T-helper 1 cell treated with Interleukin-12 subunit alpha and Interleukin-12 subunit beta and Interleukin-4 antibody, amounts not matched to agents 30 μg/mL and 1 μg/mL, for 36 hours (primary cell): ENCODE measurements around the gene PPM1N.
A peak's percentile ranks its signal among the peaks of the same experiment; 100 is the strongest.
"Not testable (repeated sequence)": the region's sequence is repeated elsewhere in the genome, so short reads cannot be mapped to it uniquely, and the experiment has no call there.

Experiments used
- H3K27ac Mint-ChIP-seq: one replicate; pipeline ENCODE4 v1.8.0; 2021; ENCODE audit warnings: mild to moderate bottlenecking, mixed read lengths
- H3K27me3 Mint-ChIP-seq: one replicate; pipeline ENCODE4 v1.8.0; 2021; ENCODE audit warnings: low read depth, mixed read lengths
- H3K36me3 Mint-ChIP-seq: one replicate; pipeline ENCODE4 v1.8.0; 2021; ENCODE audit warnings: low read depth, mixed read lengths
- H3K4me1 Mint-ChIP-seq: one replicate; pipeline ENCODE4 v1.8.0; 2021; ENCODE audit warnings: low read depth, mixed read lengths
- H3K4me3 Mint-ChIP-seq: one replicate; pipeline ENCODE4 v1.8.0; 2021; ENCODE audit warnings: mild to moderate bottlenecking, moderate library complexity, mixed read lengths
- H3K9me3 Mint-ChIP-seq: one replicate; pipeline ENCODE4 v1.8.0; 2021; ENCODE audit warnings: mixed read lengths

The PPM1N gene

GRCh38 chr19:45506246-45506988, 8.2 kb downstream of the PPM1N start:
- peak overlapping the region; percentile 83 for H3K4me3 Mint-ChIP-seq
- H3K36me3 Mint-ChIP-seq: peaks cover 12% of the 10 kb centered on the region
- H3K27me3 Mint-ChIP-seq: no peaks in the 10 kb centered on the region
- peak overlapping the region; percentile 97 for H3K27ac Mint-ChIP-seq
- no peaks in the 10 kb centered on the region for H3K9me3 Mint-ChIP-seq
- H3K4me1 Mint-ChIP-seq: peaks cover 22% of the 10 kb centered on the region

DNA sequence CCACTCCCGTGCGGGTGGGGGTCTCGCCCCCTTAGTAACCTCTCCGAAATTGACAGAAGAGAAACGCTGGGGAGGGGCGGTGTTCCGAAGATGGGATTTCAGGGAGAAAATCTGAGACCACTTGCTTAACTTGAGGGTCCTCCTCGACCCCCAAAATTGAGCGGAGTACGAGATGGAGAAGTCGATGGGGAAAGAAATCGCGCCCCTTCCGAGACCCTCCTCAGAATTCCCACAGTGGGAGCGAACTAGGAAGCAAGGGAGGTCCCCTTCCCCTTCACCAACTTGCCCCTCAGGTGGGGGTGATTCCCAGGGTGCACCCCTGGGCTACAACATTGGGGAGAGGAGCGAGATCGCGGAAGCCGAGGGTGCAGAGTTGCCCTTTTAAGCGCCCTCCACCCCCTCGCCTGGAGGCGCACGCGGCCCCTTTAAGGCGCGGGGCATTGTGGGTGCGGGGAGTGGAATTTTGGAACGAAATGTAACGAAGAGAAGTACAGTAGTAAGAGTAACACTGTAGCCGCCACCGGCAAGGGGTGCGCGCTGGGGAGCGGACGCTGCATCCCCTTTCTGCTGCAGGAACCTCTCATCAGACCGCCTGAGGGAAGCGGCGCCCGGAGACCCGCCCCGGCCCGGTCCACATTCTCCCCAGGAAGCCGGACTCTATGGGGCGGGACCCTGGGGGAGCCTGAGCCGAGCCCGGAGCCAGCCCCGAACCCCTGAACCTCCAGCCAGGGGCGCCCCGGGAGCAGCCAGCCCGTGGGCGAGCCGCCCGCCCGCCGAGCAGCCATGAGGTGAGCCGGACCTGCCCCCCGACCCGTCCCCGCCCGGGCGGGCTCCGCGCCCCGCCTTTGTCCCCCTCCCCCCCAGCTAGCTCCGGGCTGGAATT, 9.0 kb downstream of the PPM1N start, which contains the start of gene VASP:
TSS of gene VASP (plus strand) at position 491 of the 883 bp plus-strand sequence. CDS start at position 784, 293 bp downstream.
- Mint-ChIP-seq H3K27ac (peak within 1 kb of the TSS; percentile 97), H3K9me3 (no peaks in the 10 kb centered on the region), H3K36me3 (peaks cover 12% of the 10 kb centered on the region), H3K4me3 (peak within 1 kb of the TSS; percentile 92), H3K27me3 (no peaks in the 10 kb centered on the region), H3K4me1 (peaks cover 26% of the 10 kb centered on the region)

DNA sequence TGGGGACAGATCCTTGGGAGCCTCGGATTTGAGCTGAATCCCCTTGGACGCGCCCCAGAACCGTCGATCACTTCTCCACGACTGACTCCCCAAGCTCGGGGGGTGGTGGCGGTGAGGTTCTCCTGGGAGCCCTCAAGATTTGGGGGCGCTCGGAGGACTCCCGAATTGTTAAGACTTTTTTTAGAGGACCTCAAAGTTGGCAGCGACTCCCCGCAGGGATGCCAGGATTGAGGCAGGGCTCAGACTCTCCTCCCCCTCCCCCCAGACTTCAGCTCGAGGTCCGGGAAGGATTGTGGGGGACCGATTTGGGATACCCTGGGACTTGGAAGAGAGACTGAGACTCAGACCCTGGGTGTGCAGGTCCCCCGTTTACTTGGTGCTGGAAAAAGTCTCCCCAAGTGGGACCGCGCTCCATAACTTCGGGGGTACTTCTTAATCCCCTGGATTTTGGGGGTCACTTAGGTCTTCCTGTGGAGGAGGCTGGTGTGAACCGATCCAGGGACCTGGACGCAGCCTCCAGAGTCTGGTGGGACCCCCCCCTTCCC, 9.7 kb downstream of the PPM1N start:
- H3K4me3 Mint-ChIP-seq: peak overlapping the region; percentile 92
- H3K36me3 Mint-ChIP-seq: peaks cover 15% of the 10 kb centered on the region
- H3K9me3 Mint-ChIP-seq: no peaks in the 10 kb centered on the region
- H3K4me1 Mint-ChIP-seq: peaks cover 28% of the 10 kb centered on the region
- H3K27ac Mint-ChIP-seq: peak overlapping the region; percentile 57
- no peaks in the 10 kb centered on the region for H3K27me3 Mint-ChIP-seq

GRCh38 chr19:45508417-45508860, 10.2 kb downstream of the PPM1N start:
- H3K27me3 Mint-ChIP-seq: no peaks in the 10 kb centered on the region
- no peaks in the 10 kb centered on the region for H3K9me3 Mint-ChIP-seq
- H3K36me3 Mint-ChIP-seq: peaks cover 17% of the 10 kb centered on the region
- H3K4me3 Mint-ChIP-seq: peak overlapping the region; percentile 92
- peak overlapping the region; percentile 57 for H3K27ac Mint-ChIP-seq
- H3K4me1 Mint-ChIP-seq: peaks cover 32% of the 10 kb centered on the region

GRCh38 chr19:45508861-45509691, 10.8 kb downstream of the PPM1N start:
- H3K27me3 Mint-ChIP-seq: no peaks in the 10 kb centered on the region
- peak overlapping the region; percentile 87 for H3K27ac Mint-ChIP-seq
- peak overlapping the region; percentile 92 for H3K4me3 Mint-ChIP-seq
- H3K36me3 Mint-ChIP-seq: peaks cover 20% of the 10 kb centered on the region
- H3K4me1 Mint-ChIP-seq: peaks cover 37% of the 10 kb centered on the region
- no peaks in the 10 kb centered on the region for H3K9me3 Mint-ChIP-seq

DNA sequence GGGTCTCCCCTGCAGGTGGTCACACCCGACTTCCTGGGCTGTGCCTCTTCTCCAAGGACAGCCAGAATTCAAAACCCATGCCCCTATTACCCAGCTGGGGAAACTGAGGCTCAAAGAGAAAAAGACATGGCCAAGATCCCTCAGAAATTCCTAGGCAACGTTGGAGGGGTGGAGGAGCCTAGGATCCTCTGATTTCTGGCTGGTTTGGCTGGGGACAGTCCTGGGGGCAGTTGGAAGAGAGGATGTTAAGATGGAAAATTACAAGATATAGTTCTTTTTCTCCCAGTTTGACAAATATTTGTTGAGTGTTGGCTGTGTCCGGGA, 11.4 kb downstream of the PPM1N start:
- Mint-ChIP-seq H3K4me1 (peaks cover 38% of the 10 kb centered on the region), H3K27me3 (no peaks in the 10 kb centered on the region), H3K36me3 (peaks cover 20% of the 10 kb centered on the region), H3K4me3 (peak overlapping the region; percentile 92), H3K9me3 (no peaks in the 10 kb centered on the region), H3K27ac (peak overlapping the region; percentile 87)

- H3K9me3 Mint-ChIP-seq, H3K27me3 Mint-ChIP-seq: not testable (repeated sequence)
- Mint-ChIP-seq H3K4me3 (peak overlapping the region; percentile 92), H3K4me1 (peaks cover 39% of the 10 kb centered on the region), H3K27ac (peak overlapping the region; percentile 62), H3K36me3 (peaks cover 19% of the 10 kb centered on the region)
Measured at GRCh38 chr19:45510352-45510751, 12.1 kb downstream of the PPM1N start.

- Mint-ChIP-seq H3K9me3 (no peaks in the 10 kb centered on the region), H3K4me1 (peaks cover 43% of the 10 kb centered on the region), H3K27ac (peak overlapping the region; percentile 47), H3K36me3 (peaks cover 23% of the 10 kb centered on the region), H3K27me3 (no peaks in the 10 kb centered on the region), H3K4me3 (peak overlapping the region; percentile 51)
Measured at GRCh38 chr19:45511074-45511473, 12.8 kb downstream of the PPM1N start.

DNA sequence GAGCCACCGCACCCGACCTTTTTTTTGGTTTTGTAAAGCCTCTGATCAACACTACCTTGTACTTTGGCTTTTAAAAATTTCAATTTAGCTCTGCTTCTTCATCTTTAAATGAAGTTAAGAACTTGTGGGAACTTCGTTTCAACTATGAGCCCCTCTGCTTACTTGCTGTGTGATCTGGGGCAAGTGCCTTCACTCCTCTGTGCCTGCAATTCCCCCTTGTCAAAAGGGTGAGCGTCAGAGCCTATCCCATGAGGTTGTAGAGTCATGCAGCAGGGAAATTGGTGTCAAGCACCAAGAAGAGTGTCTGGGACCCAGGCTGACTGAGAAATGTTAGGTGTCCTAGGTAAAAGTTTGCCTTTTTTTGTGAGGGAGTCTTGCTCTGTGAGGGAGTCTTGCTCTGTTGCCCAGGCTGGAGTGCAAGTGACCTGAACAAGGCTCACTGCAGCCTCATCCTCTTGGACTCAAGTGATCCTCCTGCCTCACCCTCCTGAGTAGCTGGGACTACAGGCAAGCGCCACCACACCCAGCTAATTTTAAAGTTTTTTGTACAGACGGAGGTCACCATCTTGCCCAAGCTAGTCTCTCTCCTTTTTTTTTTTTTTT, 14.7 kb downstream of the PPM1N start:
- peak overlapping the region; percentile 38 for H3K27ac Mint-ChIP-seq
- H3K4me3 Mint-ChIP-seq: peak overlapping the region; percentile 35
- peaks cover 32% of the 10 kb centered on the region for H3K36me3 Mint-ChIP-seq
- peaks cover 47% of the 10 kb centered on the region for H3K4me1 Mint-ChIP-seq
- H3K27me3 Mint-ChIP-seq: no peaks in the 10 kb centered on the region
- H3K9me3 Mint-ChIP-seq: no peaks in the 10 kb centered on the region

- Mint-ChIP-seq H3K27ac (peak overlapping the region; percentile 92), H3K36me3 (peaks cover 38% of the 10 kb centered on the region), H3K4me3 (peak overlapping the region; percentile 61), H3K4me1 (peaks cover 47% of the 10 kb centered on the region), H3K27me3 (no peaks in the 10 kb centered on the region), H3K9me3 (no peaks in the 10 kb centered on the region)
Measured at GRCh38 chr19:45514376-45515051, 16.3 kb downstream of the PPM1N start.

GRCh38 chr19:45515081-45515624, 16.9 kb downstream of the PPM1N start:
- no peaks in the 10 kb centered on the region for H3K27me3 Mint-ChIP-seq
- peak overlapping the region; percentile 84 for H3K27ac Mint-ChIP-seq
- H3K4me3 Mint-ChIP-seq: peak overlapping the region; percentile 34
- H3K4me1 Mint-ChIP-seq: peaks cover 43% of the 10 kb centered on the region
- H3K36me3 Mint-ChIP-seq: peaks cover 38% of the 10 kb centered on the region
- no peaks in the 10 kb centered on the region for H3K9me3 Mint-ChIP-seq

- peaks cover 36% of the 10 kb centered on the region for H3K36me3 Mint-ChIP-seq
- H3K9me3 Mint-ChIP-seq: no peaks in the 10 kb centered on the region
- peaks cover 42% of the 10 kb centered on the region for H3K4me1 Mint-ChIP-seq
- H3K4me3 Mint-ChIP-seq: peak overlapping the region; percentile 34
- no peaks in the 10 kb centered on the region for H3K27me3 Mint-ChIP-seq
- peak overlapping the region; percentile 84 for H3K27ac Mint-ChIP-seq
Measured at GRCh38 chr19:45515807-45516401, 17.7 kb downstream of the PPM1N start.

DNA sequence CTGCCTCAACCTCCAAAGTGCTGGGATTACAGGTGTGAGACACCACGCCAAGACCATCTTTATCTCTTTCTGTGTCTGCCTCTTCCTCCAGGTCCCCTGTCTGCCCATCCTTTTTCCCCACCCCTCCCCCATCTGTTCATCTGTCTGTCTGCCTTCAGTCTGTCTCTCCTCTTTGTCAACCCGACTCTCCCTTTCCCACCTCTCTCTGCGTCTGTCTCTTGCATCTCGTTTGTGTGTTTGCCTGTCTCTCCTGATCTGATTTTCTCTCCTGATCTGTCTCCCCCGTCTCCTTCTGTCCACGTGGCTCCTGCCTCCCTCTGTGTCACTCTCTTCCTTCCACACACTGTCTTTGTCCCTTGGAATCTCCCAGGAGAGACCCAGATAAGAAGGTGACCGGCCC, 19.0 kb downstream of the PPM1N start:
- no peaks in the 10 kb centered on the region for H3K9me3 Mint-ChIP-seq
- H3K4me3 Mint-ChIP-seq: peak overlapping the region; percentile 5
- H3K36me3 Mint-ChIP-seq: peaks cover 33% of the 10 kb centered on the region
- peaks cover 33% of the 10 kb centered on the region for H3K4me1 Mint-ChIP-seq
- peak overlapping the region; percentile 69 for H3K27ac Mint-ChIP-seq
- H3K27me3 Mint-ChIP-seq: no peaks in the 10 kb centered on the region
